WTC11 (cell line): ENCODE measurements around the gene KRTAP10-3. TPM values are rescaled to one million over a fixed set of nuclear protein-coding genes. Genes with fewer than 3 reads are reported as not detected.

Source experiments
- ATAC-seq: fragments of 200-7000 bp; cut with Tn5 transposase; 2 replicates; pipeline ENCODE4 v1.10.0; 2021; ENCODE audit warnings: mild to moderate bottlenecking, moderate library complexity
- CTCF ChIA-PET: fragments of 300-600 bp; sonication (Branson Sonifier 250); formaldehyde crosslinking; loops from one replicate; lab custom pipeline; 2021; ENCODE audit warnings: antibody characterized with exemption; lab: Charles Lee
- POLR2A ChIA-PET: fragments of 350-600 bp; sonication (Branson Sonifier 250); formaldehyde crosslinking; loops from one replicate; lab custom pipeline; 2021; ENCODE audit warnings: antibody characterized with exemption; lab: Charles Lee
- DNase-seq: peaks from one replicate; pipeline ENCODE4 v3.0.0; 2021; ENCODE audit warnings: low spot score
- H3K27ac Mint-ChIP-seq: 2 replicates; pipeline ENCODE4 v1.8.0; 2021; ENCODE audit warnings: mixed read lengths
- H3K27me3 Mint-ChIP-seq: 2 replicates; pipeline ENCODE4 v1.8.0; 2021; ENCODE audit warnings: low read depth, mild to moderate bottlenecking, moderate library complexity, mixed read lengths
- H3K36me3 Mint-ChIP-seq: 2 replicates; pipeline ENCODE4 v1.8.0; 2021; ENCODE audit warnings: mixed read lengths
- H3K4me1 Mint-ChIP-seq: 2 replicates; pipeline ENCODE4 v1.8.0; 2022; ENCODE audit warnings: mixed read lengths
- H3K4me3 Mint-ChIP-seq: 2 replicates; pipeline ENCODE4 v1.8.0; 2021; ENCODE audit warnings: mild to moderate bottlenecking, moderate library complexity, mixed read lengths
- H3K9me3 Mint-ChIP-seq: 2 replicates; pipeline ENCODE4 v1.8.0; 2021; ENCODE audit warnings: mixed read lengths
- ELF4 ChIP-seq: sonication (generic); formaldehyde crosslinking; IDR thresholded peaks from 2 replicates; pipeline ENCODE4 v1.8.1; 2022; ENCODE audit warnings: low read depth, mild to moderate bottlenecking, moderate library complexity, missing genetic modification reagents
- FOXJ3 ChIP-seq: sonication (generic); formaldehyde crosslinking; IDR thresholded peaks from 2 replicates; pipeline ENCODE4 v1.9.0; 2021; ENCODE audit warnings: missing genetic modification reagents, mild to moderate bottlenecking, borderline replicate concordance
- FOXK1 ChIP-seq: sonication (generic); formaldehyde crosslinking; IDR thresholded peaks from 2 replicates; pipeline ENCODE4 v1.8.0; 2022; ENCODE audit warnings: mild to moderate bottlenecking, moderate library complexity, missing genetic modification reagents
- GTF2I ChIP-seq: fragments of 250-450 bp; sonication (Bioruptor Pico); conservative IDR thresholded peaks from 2 replicates; pipeline ENCODE4 v1.4.0; 2021; ENCODE audit warnings: mild to moderate bottlenecking
- JUN ChIP-seq: sonication (generic); formaldehyde crosslinking; IDR thresholded peaks from 2 replicates; pipeline ENCODE4 v1.8.0; 2023; ENCODE audit warnings: mild to moderate bottlenecking, missing genetic modification reagents
- MYBL2 ChIP-seq: sonication (generic); formaldehyde crosslinking; IDR thresholded peaks from 2 replicates; pipeline ENCODE4 v1.8.1; 2023; ENCODE audit warnings: mild to moderate bottlenecking, moderate library complexity, missing genetic modification reagents
- OVOL2 ChIP-seq: fragments of 250-450 bp; sonication (Bioruptor Pico); IDR thresholded peaks from 2 replicates; pipeline ENCODE4 v1.9.0; 2021; ENCODE audit warnings: mild to moderate bottlenecking, borderline replicate concordance
- TEAD1 ChIP-seq: sonication (generic); formaldehyde crosslinking; IDR thresholded peaks from 2 replicates; pipeline ENCODE4 v1.8.0; 2022; ENCODE audit warnings: mild to moderate bottlenecking, missing genetic modification reagents
- ZNF121 ChIP-seq: sonication (generic); formaldehyde crosslinking; IDR thresholded peaks from 2 replicates; pipeline ENCODE4 v1.8.0; 2023; ENCODE audit warnings: missing genetic modification reagents
- ZNF232 ChIP-seq: sonication (generic); formaldehyde crosslinking; IDR thresholded peaks from 2 replicates; pipeline ENCODE4 v1.8.0; 2022; ENCODE audit warnings: mild to moderate bottlenecking, missing genetic modification reagents
- ZNF263 ChIP-seq: sonication (generic); formaldehyde crosslinking; IDR thresholded peaks from 2 replicates; pipeline ENCODE4 v1.8.1; 2022; ENCODE audit warnings: low read depth, mild to moderate bottlenecking, moderate library complexity, missing genetic modification reagents
- total RNA-seq: library from RNA; stranded (reverse); gene quantifications from 3 replicates; pipeline ENCODE4 v1.2.3, GENCODE V29; 2021
- TF ChIP-seq, protein P1 (sequence below): fragments of 250-450 bp; sonication (Bioruptor Pico); IDR thresholded peaks from 2 replicates; pipeline ENCODE4 v1.9.0; 2021; ENCODE audit warnings: mild to moderate bottlenecking
- TF ChIP-seq, protein P2 (sequence below): sonication (generic); formaldehyde crosslinking; IDR thresholded peaks from 2 replicates; pipeline ENCODE4 v1.8.0; 2022; ENCODE audit warnings: mild to moderate bottlenecking, missing genetic modification reagents
- TF ChIP-seq, protein P3 (sequence below): sonication (generic); formaldehyde crosslinking; IDR thresholded peaks from 2 replicates; pipeline ENCODE4 v1.8.0; 2022; ENCODE audit warnings: mild to moderate bottlenecking, missing genetic modification reagents
- TF ChIP-seq, protein P4 (sequence below): sonication (generic); formaldehyde crosslinking; IDR thresholded peaks from 2 replicates; pipeline ENCODE4 v1.8.1; 2023; ENCODE audit warnings: mild to moderate bottlenecking, missing genetic modification reagents, moderate library complexity

The KRTAP10-3 gene
- total RNA-seq, 1 experiment from 2014 or later: not detected

DNA sequence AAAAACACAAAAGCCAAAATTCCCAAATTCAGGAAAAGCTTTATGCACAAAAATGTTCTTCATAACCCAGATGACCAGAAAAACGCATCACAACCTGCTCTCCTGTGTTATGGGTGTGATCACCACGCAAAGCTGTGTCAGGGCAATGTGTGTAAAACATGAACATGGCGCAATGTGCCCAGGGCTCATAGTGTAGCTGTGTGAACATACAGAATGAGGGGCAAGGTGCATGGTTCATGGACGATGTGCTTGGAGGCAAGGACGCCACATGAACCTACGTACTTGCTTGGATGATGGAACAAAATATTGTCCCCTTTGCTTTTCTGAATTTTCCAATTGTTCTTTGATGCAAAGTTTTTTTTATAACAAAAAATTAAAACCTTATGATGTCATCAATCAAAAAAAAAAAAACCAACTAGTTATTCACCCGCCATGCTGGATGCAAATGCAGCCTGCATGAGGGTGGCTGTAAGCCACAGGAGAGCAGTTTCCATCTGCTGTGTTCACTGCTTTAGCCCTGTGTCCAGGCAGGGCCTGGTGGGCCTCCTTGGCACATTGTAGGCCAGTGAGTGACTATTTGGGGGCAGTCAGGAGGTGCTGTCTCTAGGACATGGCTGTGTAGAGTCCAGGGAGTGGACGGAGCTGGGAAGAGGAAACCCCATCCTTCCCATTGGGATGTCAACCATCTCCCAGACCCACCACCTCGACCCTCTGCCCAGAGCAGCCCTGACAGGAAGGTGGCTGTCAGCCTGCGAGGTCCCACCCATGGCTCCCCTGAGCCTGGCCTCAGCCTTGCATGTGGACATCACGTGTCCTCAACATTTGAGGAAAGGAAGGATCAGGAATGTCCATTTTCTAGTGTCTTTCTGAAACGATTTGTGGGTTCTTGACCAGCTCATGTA lies 32.2 kb downstream of the KRTAP10-3 start:
- Mint-ChIP-seq H3K4me3 (no peak overlapping the region), H3K36me3 (no peaks in the 10 kb centered on the region), H3K27ac (no peak overlapping the region), H3K4me1 (no peaks in the 10 kb centered on the region), H3K9me3 (no peaks in the 10 kb centered on the region), H3K27me3 (no peaks in the 10 kb centered on the region)
- CTCF ChIA-PET: no interaction called here
- POLR2A ChIA-PET: no interaction called here
- ATAC-seq (no peak), DNase-seq (peak; percentile 4)
- TF ChIP-seq ZNF121 (CRISPR knock-in tag): no peak
- no peak for TF ChIP-seq OVOL2

DNA sequence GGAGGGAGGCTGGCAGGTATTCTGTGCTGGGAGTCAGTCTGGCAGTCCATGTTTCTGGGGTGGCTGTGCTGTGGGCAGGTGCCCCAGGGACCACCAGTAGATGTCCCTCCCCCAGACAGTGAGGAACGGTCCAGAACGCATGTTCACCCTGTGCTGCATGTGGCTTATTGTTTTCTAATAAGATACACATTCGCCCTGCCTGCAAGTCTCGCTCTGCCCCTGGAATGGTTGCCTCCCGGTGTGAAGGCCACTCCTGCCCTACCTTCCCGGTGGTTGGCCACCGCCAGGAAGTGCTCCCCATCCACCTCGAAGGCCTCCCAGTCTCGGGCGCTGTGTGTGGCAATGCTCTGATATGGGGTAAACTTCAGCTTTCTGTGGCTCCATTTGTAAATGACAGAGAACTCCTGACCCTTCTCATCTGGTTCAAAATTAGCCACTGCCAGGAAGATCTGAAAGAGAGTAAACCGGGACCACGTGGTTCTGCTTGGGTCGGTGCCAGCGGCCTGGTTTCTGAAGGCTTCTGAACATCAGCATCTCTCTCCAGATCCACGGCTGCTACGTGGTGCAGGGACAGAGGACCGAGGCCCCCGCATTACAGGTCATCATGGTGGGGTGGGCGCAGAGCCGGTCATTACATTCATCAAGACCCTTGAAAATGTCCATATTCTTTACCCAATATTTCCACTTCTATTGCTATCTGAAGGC lies 33.1 kb downstream of the KRTAP10-3 start:
- no peak overlapping the region for H3K4me3 Mint-ChIP-seq
- no peaks in the 10 kb centered on the region for H3K27me3 Mint-ChIP-seq
- ChIA-PET CTCF (no interaction called here), POLR2A (interaction anchor here (0.7 kb wide), 1 partner anchor 32 kb away, joined by 3 read pairs; no protein-coding TSS in a partner anchor)
- ATAC-seq (no peak), DNase-seq (no peak)
- no peaks in the 10 kb centered on the region for H3K9me3 Mint-ChIP-seq
- no peaks in the 10 kb centered on the region for H3K36me3 Mint-ChIP-seq
- H3K27ac Mint-ChIP-seq: no peak overlapping the region
- no peaks in the 10 kb centered on the region for H3K4me1 Mint-ChIP-seq
- TF ChIP-seq JUN (CRISPR knock-in tag) (no peak), GTF2I (CRISPR knock-in tag) (no peak), FOXJ3 (CRISPR knock-in tag) (no peak), ZNF232 (CRISPR knock-in tag) (no peak), FOXK1 (CRISPR knock-in tag) (no peak), TEAD1 (CRISPR knock-in tag) (no peak), ZNF263 (CRISPR knock-in tag) (no peak), ELF4 (CRISPR knock-in tag) (no peak), MYBL2 (no peak)
- TF ChIP-seq, protein P1, sequence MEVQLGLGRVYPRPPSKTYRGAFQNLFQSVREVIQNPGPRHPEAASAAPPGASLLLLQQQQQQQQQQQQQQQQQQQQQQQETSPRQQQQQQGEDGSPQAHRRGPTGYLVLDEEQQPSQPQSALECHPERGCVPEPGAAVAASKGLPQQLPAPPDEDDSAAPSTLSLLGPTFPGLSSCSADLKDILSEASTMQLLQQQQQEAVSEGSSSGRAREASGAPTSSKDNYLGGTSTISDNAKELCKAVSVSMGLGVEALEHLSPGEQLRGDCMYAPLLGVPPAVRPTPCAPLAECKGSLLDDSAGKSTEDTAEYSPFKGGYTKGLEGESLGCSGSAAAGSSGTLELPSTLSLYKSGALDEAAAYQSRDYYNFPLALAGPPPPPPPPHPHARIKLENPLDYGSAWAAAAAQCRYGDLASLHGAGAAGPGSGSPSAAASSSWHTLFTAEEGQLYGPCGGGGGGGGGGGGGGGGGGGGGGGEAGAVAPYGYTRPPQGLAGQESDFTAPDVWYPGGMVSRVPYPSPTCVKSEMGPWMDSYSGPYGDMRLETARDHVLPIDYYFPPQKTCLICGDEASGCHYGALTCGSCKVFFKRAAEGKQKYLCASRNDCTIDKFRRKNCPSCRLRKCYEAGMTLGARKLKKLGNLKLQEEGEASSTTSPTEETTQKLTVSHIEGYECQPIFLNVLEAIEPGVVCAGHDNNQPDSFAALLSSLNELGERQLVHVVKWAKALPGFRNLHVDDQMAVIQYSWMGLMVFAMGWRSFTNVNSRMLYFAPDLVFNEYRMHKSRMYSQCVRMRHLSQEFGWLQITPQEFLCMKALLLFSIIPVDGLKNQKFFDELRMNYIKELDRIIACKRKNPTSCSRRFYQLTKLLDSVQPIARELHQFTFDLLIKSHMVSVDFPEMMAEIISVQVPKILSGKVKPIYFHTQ (CRISPR knock-in tag): no peak
- TF ChIP-seq, protein P2, sequence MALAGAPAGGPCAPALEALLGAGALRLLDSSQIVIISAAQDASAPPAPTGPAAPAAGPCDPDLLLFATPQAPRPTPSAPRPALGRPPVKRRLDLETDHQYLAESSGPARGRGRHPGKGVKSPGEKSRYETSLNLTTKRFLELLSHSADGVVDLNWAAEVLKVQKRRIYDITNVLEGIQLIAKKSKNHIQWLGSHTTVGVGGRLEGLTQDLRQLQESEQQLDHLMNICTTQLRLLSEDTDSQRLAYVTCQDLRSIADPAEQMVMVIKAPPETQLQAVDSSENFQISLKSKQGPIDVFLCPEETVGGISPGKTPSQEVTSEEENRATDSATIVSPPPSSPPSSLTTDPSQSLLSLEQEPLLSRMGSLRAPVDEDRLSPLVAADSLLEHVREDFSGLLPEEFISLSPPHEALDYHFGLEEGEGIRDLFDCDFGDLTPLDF: no peak
- TF ChIP-seq, protein P3, sequence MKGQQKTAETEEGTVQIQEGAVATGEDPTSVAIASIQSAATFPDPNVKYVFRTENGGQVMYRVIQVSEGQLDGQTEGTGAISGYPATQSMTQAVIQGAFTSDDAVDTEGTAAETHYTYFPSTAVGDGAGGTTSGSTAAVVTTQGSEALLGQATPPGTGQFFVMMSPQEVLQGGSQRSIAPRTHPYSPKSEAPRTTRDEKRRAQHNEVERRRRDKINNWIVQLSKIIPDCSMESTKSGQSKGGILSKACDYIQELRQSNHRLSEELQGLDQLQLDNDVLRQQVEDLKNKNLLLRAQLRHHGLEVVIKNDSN (CRISPR knock-in tag): no peak
- TF ChIP-seq, protein P4, sequence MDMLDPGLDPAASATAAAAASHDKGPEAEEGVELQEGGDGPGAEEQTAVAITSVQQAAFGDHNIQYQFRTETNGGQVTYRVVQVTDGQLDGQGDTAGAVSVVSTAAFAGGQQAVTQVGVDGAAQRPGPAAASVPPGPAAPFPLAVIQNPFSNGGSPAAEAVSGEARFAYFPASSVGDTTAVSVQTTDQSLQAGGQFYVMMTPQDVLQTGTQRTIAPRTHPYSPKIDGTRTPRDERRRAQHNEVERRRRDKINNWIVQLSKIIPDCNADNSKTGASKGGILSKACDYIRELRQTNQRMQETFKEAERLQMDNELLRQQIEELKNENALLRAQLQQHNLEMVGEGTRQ (CRISPR knock-in tag): no peak
